NAMALWA (cell line): Measurements from ENCODE around the gene SHTN1.

ENCODE experiments used
- DNase-seq: peaks from one replicate; pipeline ENCODE4 v3.0.0-alpha.2; 2015; ENCODE audit warnings: low spot score

Gene SHTN1

GRCh38 chr10:116833986-116834985 is 170.7 kb downstream of the SHTN1 start:
- DNase-seq, result no peak

DNA sequence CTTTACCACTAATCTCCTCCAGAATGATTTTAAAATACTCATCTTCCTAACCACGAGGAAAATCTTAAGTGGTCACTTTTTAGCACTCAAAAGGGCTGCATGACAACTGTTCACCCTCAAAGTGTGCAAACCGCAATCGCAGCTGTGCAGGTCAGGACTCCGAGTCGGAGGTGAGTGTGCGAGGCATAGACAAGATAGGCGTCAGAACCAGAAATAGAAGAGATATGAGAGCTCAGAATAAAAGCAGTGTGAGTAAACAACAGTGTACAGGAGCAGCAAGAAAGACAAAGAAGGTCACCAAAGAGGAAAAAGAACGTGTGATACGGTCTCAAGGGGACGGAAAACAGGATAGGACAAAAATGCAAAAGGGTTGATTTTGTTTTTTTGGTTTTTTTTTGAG is 173.2 kb downstream of the SHTN1 start:
- DNase-seq, result no peak
